Suprapubic skin (tissue), 4 donors: ENCODE data around the gene BAIAP2L1. TPM values are rescaled to one million over a fixed set of nuclear protein-coding genes. Genes with fewer than 3 reads are reported as not detected.
"Not testable (repeated sequence)": the region's sequence is repeated elsewhere in the genome, so short reads cannot be mapped to it uniquely, and the experiment has no call there.

Source experiments
- DNase-seq, 2 donors: peaks; one replicate each; pipeline ENCODE4 v3.0.0-alpha.2; 2019; ENCODE audit warnings: low spot score in 2 of 2
- H3K27ac ChIP-seq: fragments of 200-600 bp; sonication (generic); one replicate; pipeline ENCODE4 v1.5.1; 2019
- H3K27me3 ChIP-seq: fragments of 200-600 bp; sonication (generic); one replicate; pipeline ENCODE4 v1.5.1; 2019
- H3K36me3 ChIP-seq: fragments of 200-600 bp; sonication (generic); one replicate; pipeline ENCODE4 v1.5.1; 2019
- H3K4me1 ChIP-seq: fragments of 200-600 bp; sonication (generic); one replicate; pipeline ENCODE4 v1.5.1; 2019
- H3K4me3 ChIP-seq: fragments of 200-600 bp; sonication (generic); one replicate; pipeline ENCODE4 v1.5.1; 2019; ENCODE audit warnings: mild to moderate bottlenecking
- H3K9me3 ChIP-seq: fragments of 200-600 bp; sonication (generic); one replicate; pipeline ENCODE4 v1.5.1; 2019
- EP300 ChIP-seq: sonication (generic); formaldehyde crosslinking; IDR thresholded peaks from one replicate; pipeline ENCODE4 v1.6.1; 2017; ENCODE audit warnings: antibody characterized with exemption
- POLR2A ChIP-seq, 2 donors: fragments of 450-650 bp; IDR thresholded peaks; one replicate each; pipeline ENCODE4 v1.6.1; 2017; ENCODE audit warnings: antibody characterized with exemption in 2 of 2, mild to moderate bottlenecking in 2 of 2, moderate library complexity in 2 of 2
- POLR2AphosphoS5 ChIP-seq, 3 donors: sonication (generic); formaldehyde crosslinking; IDR thresholded peaks; one replicate each; pipeline ENCODE4 v1.6.1; 2017; ENCODE audit warnings: antibody characterized with exemption in 3 of 3
- WGBS: methylation state at CpG from one replicate; pipeline ENCODE4 v1.1.5; 2018; 5-methylcytosine and 5-hydroxymethylcytosine counted together
- total RNA-seq, 4 donors: library from RNA; depleted of rRNA; stranded (reverse); fragments of >200 nt; gene quantifications; one replicate each; pipeline ENCODE4 v1.1.0, GENCODE V29; 2016
- TF ChIP-seq, protein P1 (sequence below), 2 donors: fragments of 200-600 bp in 1 of 2; fragments of 450-650 bp in 1 of 2; sonication (generic) in 1 of 2; IDR thresholded peaks; one replicate each; pipeline ENCODE4 v1.5.1; 2016 to 2019; ENCODE audit warnings: antibody characterized with exemption in 2 of 2, mild to moderate bottlenecking in 1 of 2, moderate library complexity in 1 of 2

The BAIAP2L1 gene
- total RNA-seq, 4 donors from 2014 or later, result 24.3 to 28.2 (median 26.9) TPM

DNA sequence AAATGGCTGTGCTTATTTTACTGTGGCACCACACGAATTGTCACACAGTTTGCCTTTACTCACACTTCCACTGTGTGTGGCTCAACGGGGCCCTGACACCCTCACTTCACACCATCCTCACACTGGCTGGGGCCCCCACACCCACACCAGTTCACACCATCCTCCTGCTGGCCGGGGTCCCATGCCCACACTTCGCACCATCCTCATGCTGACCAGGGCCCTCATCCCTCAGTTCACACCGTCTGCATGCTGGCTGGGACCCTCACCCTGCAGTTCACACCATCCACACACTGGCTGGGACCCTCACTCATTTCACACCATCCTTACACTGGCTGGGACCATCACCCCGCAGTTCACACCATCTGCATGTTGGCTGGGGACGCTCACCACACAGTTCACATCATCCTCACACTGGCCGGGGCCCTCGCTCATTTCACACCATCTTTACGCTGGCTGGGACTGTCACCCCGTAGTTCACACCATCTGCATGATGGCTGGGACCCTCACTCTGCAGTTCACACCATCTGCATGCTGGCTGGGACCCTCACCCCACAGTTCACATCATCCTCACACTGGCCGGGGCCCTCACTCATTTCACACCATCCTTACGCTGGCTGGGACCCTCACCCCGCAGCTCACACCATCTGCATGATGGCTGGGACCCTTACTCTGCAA is 83.4 kb downstream of the BAIAP2L1 start:
- H3K4me3 ChIP-seq, result no peak overlapping the region
- H3K4me1 ChIP-seq, result no peaks in the 10 kb centered on the region
- 94% methylated on average over 14 of the region's 14 CpGs for WGBS
- H3K27me3 ChIP-seq, result no peaks in the 10 kb centered on the region
- no peak overlapping the region for H3K27ac ChIP-seq
- DNase-seq, result no peak
- no peaks in the 10 kb centered on the region for H3K9me3 ChIP-seq
- peaks cover 8% of the 10 kb centered on the region for H3K36me3 ChIP-seq
- TF ChIP-seq POLR2AphosphoS5 (IDR thresholded peaks at IDR 0.05) (no peak), POLR2A (IDR thresholded peaks at IDR 0.05) (no peak), EP300 (no peak)
- TF ChIP-seq, protein P1, sequence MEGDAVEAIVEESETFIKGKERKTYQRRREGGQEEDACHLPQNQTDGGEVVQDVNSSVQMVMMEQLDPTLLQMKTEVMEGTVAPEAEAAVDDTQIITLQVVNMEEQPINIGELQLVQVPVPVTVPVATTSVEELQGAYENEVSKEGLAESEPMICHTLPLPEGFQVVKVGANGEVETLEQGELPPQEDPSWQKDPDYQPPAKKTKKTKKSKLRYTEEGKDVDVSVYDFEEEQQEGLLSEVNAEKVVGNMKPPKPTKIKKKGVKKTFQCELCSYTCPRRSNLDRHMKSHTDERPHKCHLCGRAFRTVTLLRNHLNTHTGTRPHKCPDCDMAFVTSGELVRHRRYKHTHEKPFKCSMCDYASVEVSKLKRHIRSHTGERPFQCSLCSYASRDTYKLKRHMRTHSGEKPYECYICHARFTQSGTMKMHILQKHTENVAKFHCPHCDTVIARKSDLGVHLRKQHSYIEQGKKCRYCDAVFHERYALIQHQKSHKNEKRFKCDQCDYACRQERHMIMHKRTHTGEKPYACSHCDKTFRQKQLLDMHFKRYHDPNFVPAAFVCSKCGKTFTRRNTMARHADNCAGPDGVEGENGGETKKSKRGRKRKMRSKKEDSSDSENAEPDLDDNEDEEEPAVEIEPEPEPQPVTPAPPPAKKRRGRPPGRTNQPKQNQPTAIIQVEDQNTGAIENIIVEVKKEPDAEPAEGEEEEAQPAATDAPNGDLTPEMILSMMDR (IDR thresholded peaks at IDR 0.05), result no peak

- H3K9me3 ChIP-seq, DNase-seq, H3K4me3 ChIP-seq, H3K27me3 ChIP-seq, H3K4me1 ChIP-seq, H3K27ac ChIP-seq: not testable (repeated sequence)
- 95% methylated on average over 4 of the region's 4 CpGs for WGBS
- peaks cover 10% of the 10 kb centered on the region for H3K36me3 ChIP-seq
Observed at GRCh38 chr7:98315994-98316527, 84.8 kb downstream of the BAIAP2L1 start.

- Histone ChIP-seq H3K9me3 (no peaks in the 10 kb centered on the region), H3K4me1 (no peaks in the 10 kb centered on the region), H3K36me3 (peaks cover 10% of the 10 kb centered on the region), H3K4me3 (no peak overlapping the region), H3K27me3 (no peaks in the 10 kb centered on the region), H3K27ac (no peak overlapping the region)
- TF ChIP-seq POLR2AphosphoS5 (IDR thresholded peaks at IDR 0.05) (no peak), POLR2A (IDR thresholded peaks at IDR 0.05) (no peak), EP300 (no peak)
- TF ChIP-seq, protein P1 (IDR thresholded peaks at IDR 0.05), result no peak
- 76% methylated on average over 13 of the region's 13 CpGs for WGBS
- DNase-seq, result no peak
Observed at GRCh38 chr7:98315318-98315993, 85.4 kb downstream of the BAIAP2L1 start.

DNA sequence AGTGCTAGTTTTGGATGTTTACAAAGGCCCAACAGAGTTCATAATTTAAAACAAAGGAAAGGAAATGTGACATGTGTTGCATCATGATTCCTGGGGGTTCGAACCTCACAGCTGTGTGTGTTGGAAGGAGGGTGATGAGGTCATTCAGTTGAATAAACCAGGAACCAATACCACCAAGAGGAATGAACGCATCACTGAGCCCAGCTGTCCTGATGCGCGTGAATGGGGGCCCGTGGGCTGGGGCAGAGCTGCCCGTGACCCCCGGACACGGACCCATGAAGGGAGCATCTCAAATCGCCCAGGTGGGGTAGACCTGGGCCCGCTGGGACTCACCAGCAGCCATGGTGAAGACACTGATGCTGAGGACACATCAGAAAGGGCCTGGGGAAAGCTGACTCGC is 86.4 kb downstream of the BAIAP2L1 start:
- H3K4me3 ChIP-seq, result no peak overlapping the region
- WGBS, result 92% methylated on average over 11 of the region's 11 CpGs

GRCh38 chr7:98312201-98312600 is 88.7 kb downstream of the BAIAP2L1 start:
- Histone ChIP-seq H3K27me3 (no peaks in the 10 kb centered on the region), H3K9me3 (no peaks in the 10 kb centered on the region), H3K4me3 (no peak overlapping the region), H3K36me3 (peaks cover 34% of the 10 kb centered on the region), H3K27ac (no peak overlapping the region), H3K4me1 (no peaks in the 10 kb centered on the region)
- DNase-seq, result no peak
- 70% methylated on average over 7 of the region's 7 CpGs for WGBS
- TF ChIP-seq POLR2AphosphoS5 (IDR thresholded peaks at IDR 0.05) (no peak), POLR2A (IDR thresholded peaks at IDR 0.05) (no peak), EP300 (no peak)
- TF ChIP-seq, protein P1 (IDR thresholded peaks at IDR 0.05), result no peak

More for the DNA sequence above, 86.4 kb downstream of the BAIAP2L1 start:
- Histone ChIP-seq H3K36me3 (peaks cover 13% of the 10 kb centered on the region), H3K27ac (no peak overlapping the region), H3K9me3 (no peaks in the 10 kb centered on the region), H3K27me3 (no peaks in the 10 kb centered on the region), H3K4me1 (no peaks in the 10 kb centered on the region)
- DNase-seq, result no peak
- no peak for TF ChIP-seq POLR2A (IDR thresholded peaks at IDR 0.05)
- no peak for TF ChIP-seq EP300
- TF ChIP-seq, protein P1 (IDR thresholded peaks at IDR 0.05), result no peak
- no peak for TF ChIP-seq POLR2AphosphoS5 (IDR thresholded peaks at IDR 0.05)
